CD14-positive monocyte (primary cell): ENCODE data around the gene RNF13. TPM values are rescaled to one million over a fixed set of nuclear protein-coding genes. Genes with fewer than 3 reads are reported as not detected.

Source experiments
- DNase-seq, 3 donors: peaks; one replicate each; pipeline ENCODE4 v3.0.0-alpha.2; 2011 to 2022
- H2AFZ ChIP-seq: 2 replicates; pipeline ENCODE4 v1.6.0; 2012; ENCODE audit warnings: mild to moderate bottlenecking, low read depth, low read length, inconsistent platforms; ENCODE audit not compliant: insufficient read depth, poor library complexity, severe bottlenecking
- H3K27ac ChIP-seq, 2 donors: 1 replicate in 1 of 2; 2 replicates in 1 of 2; pipeline ENCODE4 v1.5.1; 2012 to 2013; ENCODE audit warnings: low read length in 2 of 2, control low read depth in 1 of 2, inconsistent platforms in 1 of 2, low read depth in 1 of 2, mild to moderate bottlenecking in 1 of 2
- H3K27me3 ChIP-seq, 2 donors: one replicate each; pipeline versions ENCODE4 v1.6.0 to v1.6.1; 2011 to 2013; ENCODE audit warnings: low read length in 2 of 2; ENCODE audit not compliant: control insufficient read depth in 2 of 2, insufficient read depth in 2 of 2
- H3K36me3 ChIP-seq, 2 donors: replicated peaks in 1 of 2; 1 replicate in 1 of 2; 2 replicates in 1 of 2; pipeline versions ENCODE4 v1.5.1 to v1.6.1; 2012 to 2013; ENCODE audit warnings: low read length in 2 of 2, control low read depth in 1 of 2, inconsistent platforms in 1 of 2, mild to moderate bottlenecking in 1 of 2; ENCODE audit not compliant: insufficient read depth in 2 of 2, control insufficient read depth in 1 of 2
- H3K4me1 ChIP-seq, 2 donors: 1 replicate in 1 of 2; 2 replicates in 1 of 2; pipeline versions ENCODE4 v1.5.1 to v1.6.1; 2012 to 2013; ENCODE audit warnings: low read length in 2 of 2, control low read depth in 1 of 2, inconsistent platforms in 1 of 2, mild to moderate bottlenecking in 1 of 2, moderate library complexity in 1 of 2; ENCODE audit not compliant: insufficient read depth in 2 of 2, control insufficient read depth in 1 of 2
- H3K4me2 ChIP-seq: replicated peaks from 2 replicates; pipeline ENCODE3; 2012; ENCODE audit warnings: low read length, moderate library complexity, mild to moderate bottlenecking; ENCODE audit not compliant: poor library complexity, severe bottlenecking; ENCODE audit errors: extremely low read depth
- H3K4me3 ChIP-seq, 3 experiments: fragments of 200-600 bp in 1 of 3; sonication (generic) in 1 of 3; replicated peaks in 1 of 3; 1 replicate in 2 of 3; 2 replicates in 1 of 3; pipeline ENCODE4 v1.5.1; 2011 to 2013; ENCODE audit warnings: low read length in 3 of 3, mild to moderate bottlenecking in 3 of 3, control low read depth in 2 of 3, low read depth in 2 of 3, inconsistent platforms in 1 of 3, moderate library complexity in 1 of 3
- H3K79me2 ChIP-seq: 2 replicates; pipeline ENCODE4 v1.6.0; 2012; ENCODE audit warnings: mild to moderate bottlenecking, control low read depth, inconsistent platforms, low read length, moderate library complexity; ENCODE audit not compliant: insufficient read depth
- H3K9ac ChIP-seq: 2 replicates; pipeline ENCODE4 v1.6.0; 2017; ENCODE audit warnings: low read length, mild to moderate bottlenecking; ENCODE audit not compliant: insufficient read depth, poor library complexity, severe bottlenecking
- H3K9me3 ChIP-seq, 2 donors: replicated peaks in 1 of 2; 1 replicate in 1 of 2; 2 replicates in 1 of 2; pipeline versions ENCODE4 v1.5.1 to v1.6.1; 2012 to 2013; ENCODE audit warnings: low read length in 2 of 2, control low read depth in 1 of 2; ENCODE audit not compliant: control insufficient read depth in 1 of 2, insufficient read depth in 1 of 2
- H4K20me1 ChIP-seq: 2 replicates; pipeline ENCODE4 v1.6.0; 2012; ENCODE audit warnings: mild to moderate bottlenecking, low read length, control low read depth, moderate library complexity; ENCODE audit not compliant: insufficient read depth
- H3K27ac Mint-ChIP-seq, 7 donors: one replicate each; pipeline ENCODE4 v1.8.0; 2020; ENCODE audit warnings: mild to moderate bottlenecking in 7 of 7, mixed read lengths in 7 of 7, moderate library complexity in 6 of 7, inconsistent platforms in 2 of 7
- H3K27me3 Mint-ChIP-seq, 3 donors: one replicate each; pipeline ENCODE4 v1.8.0; 2021 to 2022; ENCODE audit warnings: low read depth in 3 of 3, mild to moderate bottlenecking in 3 of 3, mixed read lengths in 3 of 3, moderate library complexity in 3 of 3, inconsistent platforms in 1 of 3
- H3K36me3 Mint-ChIP-seq, 2 donors: one replicate each; pipeline ENCODE4 v1.8.0; 2020; ENCODE audit warnings: mixed read lengths in 2 of 2, inconsistent platforms in 1 of 2, mild to moderate bottlenecking in 1 of 2
- H3K4me1 Mint-ChIP-seq: one replicate; pipeline ENCODE4 v1.8.0; 2020; ENCODE audit warnings: mild to moderate bottlenecking, mixed read lengths
- H3K4me3 Mint-ChIP-seq, 2 donors: one replicate each; pipeline ENCODE4 v1.8.0; 2020; ENCODE audit warnings: mild to moderate bottlenecking in 2 of 2, mixed read lengths in 2 of 2, moderate library complexity in 1 of 2
- H3K9me3 Mint-ChIP-seq, 7 donors: one replicate each; pipeline ENCODE4 v1.8.0; 2020 to 2022; ENCODE audit warnings: mixed read lengths in 7 of 7, mild to moderate bottlenecking in 6 of 7, moderate library complexity in 6 of 7, inconsistent platforms in 2 of 7
- CTCF ChIP-seq: fragments of 200-600 bp; IDR thresholded peaks from one replicate; pipeline ENCODE4 v1.8.0; 2022; ENCODE audit warnings: antibody characterized with exemption, mild to moderate bottlenecking
- whole genome bisulfite sequencing: methylation state at CpG from one replicate; pipeline ENCODE4 v1.1.5; 2013; ENCODE audit warnings: missing lambda C conversion rate; ENCODE audit not compliant: insufficient coverage; 5-methylcytosine and 5-hydroxymethylcytosine counted together
- intact Hi-C, 2 donors: fragments of 100-400 bp; cut with micrococcal nuclease; formaldehyde crosslinking; loops; one replicate each; pipeline versions ENCODE4 v1.15.0 to v1.15.1; 2023
- polyA plus RNA-seq, 3 donors: library from polyadenylated mRNA; depleted of rRNA in 1 of 3; unstranded in 2 of 3; stranded (reverse) in 1 of 3; fragments of 300-500 nt in 2 of 3; fragments of >200 nt in 1 of 3; fragmentation: Illumina TruSeq in 2 of 3; gene quantifications; 1 replicate in 2 of 3; 2 replicates in 1 of 3; pipeline ENCODE4 v1.2.3, GENCODE V29; 2012 to 2021

Gene RNF13
- polyA plus RNA-seq, 3 donors: 95.4 to 481 (median 462) TPM

GRCh38 chr3:149990423-149990948 is 177.5 kb downstream of the RNF13 start:
- no peak for TF ChIP-seq CTCF
- Mint-ChIP-seq H3K36me3 (no peaks in the 10 kb centered on the region), H3K27me3 (peaks cover 5 to 8% (median 5%) of the 10 kb centered on the region in 3 donors), H3K9me3 (peaks cover 12 to 25% (median 22%) of the 10 kb centered on the region in 7 donors), H3K27ac (no peak overlapping the region), H3K4me1 (no peaks in the 10 kb centered on the region), H3K4me3 (no peak overlapping the region)
- H3K4me3 ChIP-seq: no peak overlapping the region
- no peaks in the 10 kb centered on the region for H3K79me2 ChIP-seq
- H2AFZ ChIP-seq: no peak overlapping the region
- H3K36me3 ChIP-seq: no peaks in the 10 kb centered on the region
- intact Hi-C loops: no loop called here
- no peaks in the 10 kb centered on the region for H4K20me1 ChIP-seq
- no peaks in the 10 kb centered on the region for H3K27me3 ChIP-seq
- DNase-seq: no peak
- H3K27ac ChIP-seq: no peak overlapping the region
- H3K9me3 ChIP-seq: peaks cover 18 to 19% of the 10 kb centered on the region in 2 donors
- H3K4me2 ChIP-seq: no peak overlapping the region
- H3K9ac ChIP-seq: no peak overlapping the region
- no peaks in the 10 kb centered on the region for H3K4me1 ChIP-seq
- no CpG with 5 or more reads among the region's 1 CpG for WGBS

- H3K36me3 ChIP-seq: no peaks in the 10 kb centered on the region
- no peak overlapping the region for H3K4me2 ChIP-seq
- intact Hi-C loops: no loop called here
- H3K9me3 ChIP-seq: peaks cover 18 to 19% of the 10 kb centered on the region in 2 donors
- H3K27ac ChIP-seq: no peak overlapping the region
- Mint-ChIP-seq H3K4me1 (no peaks in the 10 kb centered on the region), H3K27ac (no peak overlapping the region), H3K4me3 (no peak overlapping the region), H3K27me3 (peaks cover 5 to 6% (median 5%) of the 10 kb centered on the region in 3 donors), H3K36me3 (no peaks in the 10 kb centered on the region), H3K9me3 (peaks cover 16 to 28% (median 25%) of the 10 kb centered on the region in 7 donors)
- H3K79me2 ChIP-seq: no peaks in the 10 kb centered on the region
- no peak overlapping the region for H3K9ac ChIP-seq
- no peak overlapping the region for H2AFZ ChIP-seq
- no peaks in the 10 kb centered on the region for H4K20me1 ChIP-seq
- H3K4me1 ChIP-seq: no peaks in the 10 kb centered on the region
- no CpG with 5 or more reads among the region's 4 CpGs for WGBS
- H3K27me3 ChIP-seq: no peaks in the 10 kb centered on the region
- no peak for DNase-seq
- no peak for TF ChIP-seq CTCF
- H3K4me3 ChIP-seq: no peak overlapping the region
Observed at GRCh38 chr3:149992416-149993058, 179.5 kb downstream of the RNF13 start.
